Measurements from ENCODE around the gene SNED1.

Gene SNED1

DNA sequence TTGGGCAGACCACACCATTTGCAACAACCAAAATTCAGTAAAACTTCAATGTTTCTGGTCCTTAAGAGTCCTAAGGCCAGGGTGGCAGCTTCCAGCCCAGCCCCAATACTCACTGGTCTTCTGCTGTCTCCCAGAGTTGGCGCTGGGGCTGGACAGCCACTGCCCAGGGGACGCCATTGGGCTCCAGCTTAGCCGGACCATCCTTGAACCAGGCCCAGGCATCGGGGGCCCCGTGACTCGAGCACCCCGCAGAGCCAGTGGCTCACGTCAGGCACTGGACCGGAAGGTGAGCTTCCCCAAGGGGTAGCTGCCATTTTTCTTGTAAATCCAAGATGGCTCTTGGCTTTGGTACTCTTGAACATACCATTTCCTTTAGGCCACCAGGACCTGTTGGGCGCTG is 21.8 kb downstream of the SNED1 start:
- Histone ChIP-seq H3K36me3 (no peaks in the 10 kb centered on the region), H3K4me3 (ENCODE audit: low read depth in 1 of 2, low read length in 1 of 2) (no peak overlapping the region), H3K4me1 (ENCODE audit: control insufficient read depth in 1 of 2, insufficient read depth in 1 of 2, low read depth in 1 of 2, low read length in 1 of 2) (no peaks in the 10 kb centered on the region), H3K9me3 (peaks cover 4% of the 10 kb centered on the region), H3K27me3 (no peaks in the 10 kb centered on the region), H3K27ac (no peak overlapping the region)
- TF ChIP-seq, protein P1, sequence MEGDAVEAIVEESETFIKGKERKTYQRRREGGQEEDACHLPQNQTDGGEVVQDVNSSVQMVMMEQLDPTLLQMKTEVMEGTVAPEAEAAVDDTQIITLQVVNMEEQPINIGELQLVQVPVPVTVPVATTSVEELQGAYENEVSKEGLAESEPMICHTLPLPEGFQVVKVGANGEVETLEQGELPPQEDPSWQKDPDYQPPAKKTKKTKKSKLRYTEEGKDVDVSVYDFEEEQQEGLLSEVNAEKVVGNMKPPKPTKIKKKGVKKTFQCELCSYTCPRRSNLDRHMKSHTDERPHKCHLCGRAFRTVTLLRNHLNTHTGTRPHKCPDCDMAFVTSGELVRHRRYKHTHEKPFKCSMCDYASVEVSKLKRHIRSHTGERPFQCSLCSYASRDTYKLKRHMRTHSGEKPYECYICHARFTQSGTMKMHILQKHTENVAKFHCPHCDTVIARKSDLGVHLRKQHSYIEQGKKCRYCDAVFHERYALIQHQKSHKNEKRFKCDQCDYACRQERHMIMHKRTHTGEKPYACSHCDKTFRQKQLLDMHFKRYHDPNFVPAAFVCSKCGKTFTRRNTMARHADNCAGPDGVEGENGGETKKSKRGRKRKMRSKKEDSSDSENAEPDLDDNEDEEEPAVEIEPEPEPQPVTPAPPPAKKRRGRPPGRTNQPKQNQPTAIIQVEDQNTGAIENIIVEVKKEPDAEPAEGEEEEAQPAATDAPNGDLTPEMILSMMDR (IDR thresholded peaks at IDR 0.05), result no peak

DNA sequence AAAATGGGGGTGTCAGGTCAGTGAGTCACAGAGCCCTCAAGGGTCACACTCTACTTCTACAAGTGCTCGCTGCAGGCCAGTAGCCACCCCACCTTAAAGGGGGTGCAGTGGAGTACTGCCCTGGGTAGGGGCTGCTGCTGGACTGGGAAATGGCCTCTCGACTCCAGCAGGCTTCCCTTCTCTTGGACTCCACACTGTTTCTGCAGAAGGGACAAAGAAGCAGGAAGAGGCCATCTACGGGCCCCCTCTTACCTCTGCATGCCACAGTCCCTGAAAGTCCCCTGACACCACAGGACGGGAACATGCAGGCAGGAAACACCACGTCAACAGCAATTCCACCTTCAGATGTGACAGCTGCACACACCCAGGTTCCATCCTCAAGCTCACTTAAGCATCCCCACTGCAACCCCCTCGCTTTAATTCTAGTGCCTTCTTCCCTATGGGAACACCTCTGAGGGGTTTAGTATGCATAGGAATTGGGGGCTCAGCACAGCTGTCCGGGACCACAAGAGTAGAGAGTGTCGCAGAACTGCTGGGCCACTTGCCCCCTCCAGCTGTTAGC is 22.3 kb downstream of the SNED1 start:
- Histone ChIP-seq H3K27me3 (no peaks in the 10 kb centered on the region), H3K27ac (no peak overlapping the region), H3K9me3 (peaks cover 4% of the 10 kb centered on the region), H3K4me3 (ENCODE audit: low read depth in 1 of 2, low read length in 1 of 2) (no peak overlapping the region), H3K4me1 (ENCODE audit: control insufficient read depth in 1 of 2, insufficient read depth in 1 of 2, low read depth in 1 of 2, low read length in 1 of 2) (no peaks in the 10 kb centered on the region), H3K36me3 (no peaks in the 10 kb centered on the region)
- TF ChIP-seq, protein P1 (IDR thresholded peaks at IDR 0.05), result no peak

DNA sequence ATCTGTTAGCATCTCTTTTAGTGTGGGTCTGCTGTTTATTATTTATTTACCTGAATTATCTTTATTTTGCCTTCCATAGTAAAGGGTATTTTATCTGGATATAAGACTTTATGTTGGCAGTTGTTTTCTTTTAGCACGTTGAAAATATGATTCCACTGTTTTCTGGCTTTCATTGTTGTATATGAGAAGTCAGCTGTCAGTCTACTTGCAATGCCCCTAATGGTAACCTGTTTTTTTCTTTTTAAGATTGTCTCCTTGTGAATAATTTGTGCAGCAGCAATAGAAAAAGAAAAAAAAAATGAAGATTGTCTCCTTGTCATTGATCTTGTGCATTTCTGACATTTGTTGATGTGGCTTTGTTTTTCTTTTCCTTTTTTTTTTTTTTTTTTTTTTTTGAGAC is 27.2 kb downstream of the SNED1 start:
- no peak overlapping the region for H3K4me3 ChIP-seq (ENCODE audit: low read depth in 1 of 2, low read length in 1 of 2)
- H3K9me3 ChIP-seq, result peaks cover 4% of the 10 kb centered on the region
- no peaks in the 10 kb centered on the region for H3K36me3 ChIP-seq
- no peaks in the 10 kb centered on the region for H3K4me1 ChIP-seq (ENCODE audit: control insufficient read depth in 1 of 2, insufficient read depth in 1 of 2, low read depth in 1 of 2, low read length in 1 of 2)
- no peak overlapping the region for H3K27ac ChIP-seq
- TF ChIP-seq, protein P1 (IDR thresholded peaks at IDR 0.05), result no peak
- no peaks in the 10 kb centered on the region for H3K27me3 ChIP-seq

DNA sequence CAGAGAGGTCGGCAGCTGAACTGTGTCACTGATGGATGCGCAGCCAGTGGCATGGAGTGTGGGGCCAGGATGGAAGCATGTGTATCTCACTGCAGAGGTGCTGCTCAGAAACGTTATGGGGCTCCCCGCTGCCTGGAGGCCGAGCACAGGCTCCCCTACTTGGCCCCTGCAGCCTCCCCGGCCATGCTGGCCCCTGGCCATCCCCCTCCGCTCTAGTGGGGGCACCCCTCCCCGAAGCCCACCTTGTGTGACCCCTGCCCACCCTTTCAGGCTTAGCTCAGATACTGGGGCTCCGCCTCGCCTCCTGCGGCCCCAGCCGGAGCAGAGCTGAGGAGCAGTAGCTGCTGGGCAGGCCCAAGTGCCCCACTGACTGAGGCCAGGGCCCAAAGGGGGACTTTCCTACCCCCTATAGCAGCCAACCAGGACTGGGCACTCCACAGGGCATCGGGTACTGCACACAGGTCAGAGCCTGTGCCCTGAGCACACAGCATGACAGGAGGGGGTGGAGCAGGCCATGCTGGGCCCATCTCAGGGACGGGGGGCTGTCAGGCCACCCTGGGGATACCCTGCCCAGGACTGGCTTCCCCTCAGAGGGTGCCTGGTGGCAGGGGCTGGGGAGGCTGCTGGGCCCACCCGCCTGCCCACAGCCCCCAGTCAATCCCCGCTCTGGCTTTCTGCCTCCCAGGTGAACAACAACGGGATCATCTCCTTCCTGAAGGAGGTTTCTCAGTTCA is 31.3 kb downstream of the SNED1 start:
- Histone ChIP-seq H3K27me3 (no peaks in the 10 kb centered on the region), H3K9me3 (peaks cover 4% of the 10 kb centered on the region), H3K27ac (no peak overlapping the region), H3K4me3 (ENCODE audit: low read depth in 1 of 2, low read length in 1 of 2) (no peak overlapping the region), H3K4me1 (ENCODE audit: control insufficient read depth in 1 of 2, insufficient read depth in 1 of 2, low read depth in 1 of 2, low read length in 1 of 2) (no peaks in the 10 kb centered on the region), H3K36me3 (no peaks in the 10 kb centered on the region)
- TF ChIP-seq, protein P1 (IDR thresholded peaks at IDR 0.05), result no peak

DNA sequence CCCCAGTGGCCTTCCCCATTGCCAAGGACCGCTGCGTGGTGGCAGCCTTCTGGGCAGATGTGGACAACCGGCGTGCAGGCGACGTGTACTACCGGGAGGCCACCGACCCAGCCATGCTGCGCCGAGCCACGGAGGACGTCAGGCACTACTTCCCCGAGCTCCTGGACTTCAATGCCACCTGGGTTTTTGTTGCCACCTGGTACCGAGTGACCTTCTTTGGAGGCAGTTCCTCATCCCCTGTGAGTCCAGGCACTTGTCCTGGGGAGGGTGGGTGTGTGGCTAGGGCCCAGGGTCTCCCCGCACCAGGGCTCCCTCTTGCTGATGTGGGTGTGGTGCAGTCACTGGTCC is 31.9 kb downstream of the SNED1 start:
- Histone ChIP-seq H3K9me3 (no peaks in the 10 kb centered on the region), H3K4me3 (ENCODE audit: low read depth in 1 of 2, low read length in 1 of 2) (no peak overlapping the region), H3K4me1 (ENCODE audit: control insufficient read depth in 1 of 2, insufficient read depth in 1 of 2, low read depth in 1 of 2, low read length in 1 of 2) (no peaks in the 10 kb centered on the region), H3K36me3 (no peaks in the 10 kb centered on the region), H3K27ac (no peak overlapping the region), H3K27me3 (peaks cover 5% of the 10 kb centered on the region)
- TF ChIP-seq, protein P1 (IDR thresholded peaks at IDR 0.05), result no peak

All from neutrophil (primary cell).